Measurements from ENCODE around the gene TRIM33.
"Not testable (repeated sequence)": the region's sequence is repeated elsewhere in the genome, so short reads cannot be mapped to it uniquely, and the experiment has no call there.

The TRIM33 gene

DNA sequence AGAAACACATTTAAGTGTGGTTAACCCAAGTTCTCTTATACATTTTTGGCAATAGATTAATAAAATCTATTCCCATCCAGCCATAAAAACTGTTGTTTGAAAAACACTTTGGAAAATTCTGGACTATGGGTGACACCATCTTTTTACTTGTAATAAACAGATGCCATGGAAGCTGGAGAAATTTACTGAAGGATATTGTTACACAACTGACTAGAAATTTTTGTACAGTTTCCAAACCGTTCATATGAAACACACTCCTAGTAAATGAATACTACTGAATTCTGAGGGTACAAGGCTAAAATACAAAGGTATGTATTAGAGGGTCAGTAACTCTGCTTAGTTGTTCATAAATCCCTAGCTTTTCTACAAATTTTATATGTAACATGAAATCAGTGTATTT is 48.7 kb downstream of the TRIM33 start:
- no peaks in the 10 kb centered on the region for H3K9me3 ChIP-seq (ENCODE audit: control insufficient read depth, low read length)
- no peak overlapping the region for H3K9ac ChIP-seq (ENCODE audit: low read length)
- H3K36me3 ChIP-seq (ENCODE audit: control insufficient read depth, insufficient read depth, low read length): no peaks in the 10 kb centered on the region
- H3K27me3 ChIP-seq (ENCODE audit: control insufficient read depth, insufficient read depth, low read length): no peaks in the 10 kb centered on the region
- H3K4me3 ChIP-seq (ENCODE audit: low read length): no peak overlapping the region
- peaks cover 11% of the 10 kb centered on the region for H3K4me1 ChIP-seq (ENCODE audit: control insufficient read depth, insufficient read depth, low read length)

DNA sequence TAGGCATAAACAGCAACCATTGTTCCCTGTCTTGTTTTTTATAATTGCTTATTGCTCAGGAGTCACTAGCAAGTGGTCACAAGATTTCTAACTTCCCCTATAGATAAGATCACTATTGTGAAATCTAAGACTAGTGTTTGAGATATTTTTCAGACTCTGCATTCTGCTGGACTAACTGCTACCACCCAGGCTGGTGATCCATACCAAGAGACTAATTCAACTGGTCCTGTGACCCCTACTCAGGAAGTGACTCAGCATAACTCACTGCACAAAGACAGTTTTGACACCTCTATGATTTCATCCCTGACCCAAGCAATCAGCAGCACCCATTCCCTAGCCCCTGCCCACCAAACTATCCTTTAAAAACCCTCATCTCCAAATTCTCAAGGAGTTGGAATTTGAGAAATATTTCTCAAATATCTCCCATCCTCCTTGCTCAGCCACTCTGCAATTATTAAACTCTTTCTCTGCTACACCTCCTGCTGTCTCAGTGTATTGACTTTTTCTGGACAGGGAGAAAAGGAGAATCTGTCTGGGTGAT is 52.7 kb downstream of the TRIM33 start:
- Histone ChIP-seq H3K9ac (ENCODE audit: low read length) (no peak overlapping the region), H3K27me3 (ENCODE audit: control insufficient read depth, insufficient read depth, low read length) (no peaks in the 10 kb centered on the region), H3K36me3 (ENCODE audit: control insufficient read depth, insufficient read depth, low read length) (no peaks in the 10 kb centered on the region), H3K4me3 (ENCODE audit: low read length) (no peak overlapping the region), H3K9me3 (ENCODE audit: control insufficient read depth, low read length) (no peaks in the 10 kb centered on the region), H3K4me1 (ENCODE audit: control insufficient read depth, insufficient read depth, low read length) (peaks cover 10% of the 10 kb centered on the region)

DNA sequence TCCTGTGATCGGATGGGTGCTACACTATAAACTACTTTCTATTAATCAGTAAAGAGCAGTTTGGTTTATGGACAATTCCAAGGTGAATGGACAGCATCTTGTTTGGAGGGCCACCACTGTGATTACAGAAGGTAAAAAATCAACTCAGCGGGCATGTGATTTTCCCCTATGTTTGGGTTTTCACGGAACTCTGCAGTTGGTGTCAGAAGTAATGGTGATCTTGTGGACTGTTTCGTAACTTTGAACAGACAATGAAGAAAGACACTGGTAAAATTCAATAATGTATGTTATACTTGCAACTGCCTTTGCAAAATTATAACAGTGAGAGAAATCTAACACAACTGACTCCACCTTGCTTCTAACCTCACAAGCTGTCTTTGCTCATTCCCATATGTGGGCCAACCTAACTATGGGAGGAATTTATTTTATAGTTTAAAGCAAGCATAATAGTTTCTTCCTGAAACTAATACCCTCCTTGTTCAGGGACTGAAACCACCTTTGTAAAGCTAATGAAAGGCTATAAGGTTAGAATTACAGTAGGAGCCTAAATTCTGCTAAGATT is 53.2 kb downstream of the TRIM33 start:
- Histone ChIP-seq H3K27me3 (ENCODE audit: control insufficient read depth, insufficient read depth, low read length) (no peaks in the 10 kb centered on the region), H3K9ac (ENCODE audit: low read length) (no peak overlapping the region), H3K9me3 (ENCODE audit: control insufficient read depth, low read length) (no peaks in the 10 kb centered on the region), H3K4me1 (ENCODE audit: control insufficient read depth, insufficient read depth, low read length) (peaks cover 11% of the 10 kb centered on the region), H3K36me3 (ENCODE audit: control insufficient read depth, insufficient read depth, low read length) (no peaks in the 10 kb centered on the region), H3K4me3 (ENCODE audit: low read length) (no peak overlapping the region)

DNA sequence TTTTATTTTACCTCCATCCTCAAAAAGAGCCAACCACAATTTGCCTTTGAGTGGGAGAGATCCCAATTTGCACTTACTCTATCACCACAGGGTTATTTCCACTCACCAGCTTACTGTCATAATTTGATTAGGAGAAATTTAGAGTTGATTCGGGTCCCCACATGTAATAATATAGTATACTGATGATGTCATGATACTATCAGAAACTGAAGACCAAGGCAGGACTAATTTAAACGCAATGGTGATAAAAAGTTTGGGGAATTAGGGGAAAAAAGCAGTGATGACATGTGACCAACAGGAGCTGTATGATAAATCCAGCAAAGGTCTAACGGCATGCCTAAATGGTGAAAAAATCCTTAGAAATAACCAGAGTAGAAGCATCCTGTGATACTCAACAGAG is 54.4 kb downstream of the TRIM33 start:
- peaks cover 11% of the 10 kb centered on the region for H3K4me1 ChIP-seq (ENCODE audit: control insufficient read depth, insufficient read depth, low read length)
- H3K9ac ChIP-seq (ENCODE audit: low read length): no peak overlapping the region
- H3K4me3 ChIP-seq (ENCODE audit: low read length): no peak overlapping the region
- H3K36me3 ChIP-seq (ENCODE audit: control insufficient read depth, insufficient read depth, low read length): no peaks in the 10 kb centered on the region
- no peaks in the 10 kb centered on the region for H3K9me3 ChIP-seq (ENCODE audit: control insufficient read depth, low read length)
- no peaks in the 10 kb centered on the region for H3K27me3 ChIP-seq (ENCODE audit: control insufficient read depth, insufficient read depth, low read length)

DNA sequence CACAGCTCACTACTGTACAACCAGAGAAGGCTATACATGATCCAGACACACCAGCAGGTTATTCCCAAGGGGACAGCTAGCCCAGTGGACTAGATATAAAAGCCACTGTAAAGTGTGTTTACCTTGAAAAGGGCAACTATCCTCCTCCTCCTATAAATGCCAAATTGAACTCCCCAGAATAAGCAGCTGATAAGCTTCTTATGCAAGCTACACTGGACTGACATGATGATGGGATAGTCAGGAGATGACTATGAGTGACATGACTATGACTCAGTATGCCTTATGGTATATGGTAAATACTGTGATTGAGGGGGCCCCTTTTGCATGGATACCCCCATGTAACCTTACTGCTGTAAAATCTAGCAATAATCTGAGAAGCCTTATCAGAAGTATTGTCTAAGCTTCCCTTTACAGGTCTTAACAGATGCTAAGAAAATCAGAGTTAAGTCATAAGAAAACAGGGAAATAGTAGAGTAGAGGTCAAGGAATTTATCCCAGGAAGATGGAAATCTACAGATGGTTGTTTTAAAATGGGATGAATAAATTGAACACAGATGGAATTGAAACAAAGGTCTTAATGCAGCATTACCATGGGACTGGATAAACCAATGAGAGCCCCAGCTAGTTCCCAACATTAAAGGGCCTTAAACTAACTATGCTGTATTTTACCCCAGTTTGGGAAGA is 55.8 kb downstream of the TRIM33 start:
- Histone ChIP-seq H3K4me3 (ENCODE audit: low read length) (no peak overlapping the region), H3K4me1 (ENCODE audit: control insufficient read depth, insufficient read depth, low read length) (peaks cover 11% of the 10 kb centered on the region), H3K36me3 (ENCODE audit: control insufficient read depth, insufficient read depth, low read length) (no peaks in the 10 kb centered on the region), H3K9me3 (ENCODE audit: control insufficient read depth, low read length) (no peaks in the 10 kb centered on the region), H3K9ac (ENCODE audit: low read length) (no peak overlapping the region), H3K27me3 (ENCODE audit: control insufficient read depth, insufficient read depth, low read length) (no peaks in the 10 kb centered on the region)

DNA sequence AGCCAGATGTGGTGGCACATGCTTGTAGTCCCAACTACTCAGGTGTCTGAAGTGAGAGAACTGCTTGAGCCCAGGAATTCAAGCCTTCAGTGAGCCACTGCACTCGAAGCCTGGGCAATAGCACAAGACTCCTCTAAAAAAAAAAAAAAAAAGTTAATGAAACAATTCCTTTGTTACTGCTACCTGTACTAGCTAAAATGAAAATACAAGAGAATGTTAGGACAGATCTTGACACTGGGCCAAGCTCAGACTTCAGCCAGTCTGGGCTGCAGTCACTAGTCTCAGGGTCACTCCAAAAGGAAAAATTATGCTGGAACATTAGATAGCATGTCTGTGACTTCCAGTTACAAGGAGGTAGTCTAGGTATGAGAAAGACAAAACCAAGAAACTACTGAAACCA is 56.5 kb downstream of the TRIM33 start:
- Histone ChIP-seq H3K4me3 (ENCODE audit: low read length) (no peak overlapping the region), H3K9ac (ENCODE audit: low read length) (no peak overlapping the region), H3K9me3 (ENCODE audit: control insufficient read depth, low read length) (no peaks in the 10 kb centered on the region), H3K36me3 (ENCODE audit: control insufficient read depth, insufficient read depth, low read length) (no peaks in the 10 kb centered on the region), H3K27me3 (ENCODE audit: control insufficient read depth, insufficient read depth, low read length) (no peaks in the 10 kb centered on the region), H3K4me1 (ENCODE audit: control insufficient read depth, insufficient read depth, low read length) (peaks cover 11% of the 10 kb centered on the region)

DNA sequence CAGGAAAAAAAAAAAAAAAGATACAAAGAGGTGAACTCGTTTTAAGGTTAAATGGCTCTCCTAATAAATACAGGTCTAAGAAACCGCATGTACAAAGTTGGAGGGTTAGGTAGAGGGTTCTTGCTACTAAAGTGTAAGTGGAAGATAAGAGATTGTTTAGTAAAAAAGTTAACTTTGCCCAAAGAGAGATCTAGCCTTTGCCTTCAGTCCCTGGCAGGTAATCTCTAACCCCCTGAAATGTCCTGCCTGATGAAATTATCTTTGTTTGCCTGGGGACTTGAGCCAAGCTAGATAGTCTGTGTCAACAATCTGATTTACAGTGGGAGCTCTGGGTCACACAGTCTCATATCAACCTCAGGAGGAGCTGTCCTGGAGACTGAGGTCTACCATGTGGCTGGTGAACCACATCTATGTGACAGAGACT is 57.6 kb downstream of the TRIM33 start:
- Histone ChIP-seq H3K9ac (ENCODE audit: low read length) (no peak overlapping the region), H3K36me3 (ENCODE audit: control insufficient read depth, insufficient read depth, low read length) (no peaks in the 10 kb centered on the region), H3K27me3 (ENCODE audit: control insufficient read depth, insufficient read depth, low read length) (no peaks in the 10 kb centered on the region), H3K9me3 (ENCODE audit: control insufficient read depth, low read length) (no peaks in the 10 kb centered on the region), H3K4me1 (ENCODE audit: control insufficient read depth, insufficient read depth, low read length) (peaks cover 10% of the 10 kb centered on the region), H3K4me3 (ENCODE audit: low read length) (no peak overlapping the region)

DNA sequence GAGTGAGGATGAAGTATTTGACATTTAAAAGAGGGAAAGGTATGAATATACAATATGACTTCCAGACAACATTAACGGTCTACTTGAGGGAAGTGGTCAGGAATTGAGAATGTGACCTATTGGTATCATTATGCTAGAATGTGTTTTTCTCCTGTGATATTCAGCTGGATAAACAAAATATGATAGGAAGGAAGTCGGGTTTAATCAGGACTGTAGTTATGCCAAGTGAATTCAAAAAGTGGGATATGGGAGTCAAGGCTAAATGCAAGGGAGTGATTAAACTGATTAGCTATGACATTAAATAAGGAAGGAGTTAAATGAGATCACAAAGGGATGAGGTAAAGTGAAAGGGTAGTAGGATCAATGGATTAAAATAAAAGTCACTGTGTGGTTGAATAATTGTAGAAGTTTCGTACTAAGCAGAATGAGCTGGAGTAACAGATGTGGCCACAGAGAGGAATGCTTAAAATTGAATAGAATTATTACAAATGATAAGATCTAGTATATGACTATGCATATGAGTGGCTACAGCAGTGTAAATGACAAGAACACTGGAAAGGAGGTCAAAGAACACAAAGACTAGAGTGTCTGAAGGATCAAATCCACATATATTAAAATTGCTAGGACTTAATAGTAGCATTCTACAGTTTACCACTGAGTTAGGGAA is 62.5 kb downstream of the TRIM33 start:
- Histone ChIP-seq H3K27me3 (ENCODE audit: control insufficient read depth, insufficient read depth, low read length) (no peaks in the 10 kb centered on the region), H3K9me3 (ENCODE audit: control insufficient read depth, low read length) (no peaks in the 10 kb centered on the region), H3K9ac (ENCODE audit: low read length) (no peak overlapping the region), H3K4me1 (ENCODE audit: control insufficient read depth, insufficient read depth, low read length) (peaks cover 3% of the 10 kb centered on the region), H3K4me3 (ENCODE audit: low read length) (no peak overlapping the region), H3K36me3 (ENCODE audit: control insufficient read depth, insufficient read depth, low read length) (no peaks in the 10 kb centered on the region)

DNA sequence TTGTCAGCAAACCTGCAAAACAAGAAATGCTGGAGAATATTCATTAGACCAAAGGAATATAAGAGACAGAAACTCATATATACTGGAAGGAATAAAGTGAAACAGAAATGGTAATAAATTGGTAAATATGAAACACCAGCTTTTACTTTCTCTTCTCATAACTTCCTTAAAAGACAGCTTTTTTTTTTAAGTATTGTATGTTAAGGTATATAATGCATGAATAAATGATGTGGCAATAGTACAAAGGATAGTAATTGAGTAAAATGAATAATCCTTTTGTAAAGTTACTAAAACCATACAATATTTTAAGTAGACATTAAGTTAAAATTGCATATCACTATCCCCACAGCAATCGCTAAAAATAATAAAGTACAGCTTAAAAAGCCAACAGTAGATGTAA is 64.8 kb downstream of the TRIM33 start:
- Histone ChIP-seq H3K4me3 (ENCODE audit: low read length) (no peak overlapping the region), H3K9me3 (ENCODE audit: control insufficient read depth, low read length) (no peaks in the 10 kb centered on the region), H3K4me1 (ENCODE audit: control insufficient read depth, insufficient read depth, low read length) (no peaks in the 10 kb centered on the region), H3K36me3 (ENCODE audit: control insufficient read depth, insufficient read depth, low read length) (no peaks in the 10 kb centered on the region), H3K9ac (ENCODE audit: low read length) (no peak overlapping the region), H3K27me3 (ENCODE audit: control insufficient read depth, insufficient read depth, low read length) (no peaks in the 10 kb centered on the region)

DNA sequence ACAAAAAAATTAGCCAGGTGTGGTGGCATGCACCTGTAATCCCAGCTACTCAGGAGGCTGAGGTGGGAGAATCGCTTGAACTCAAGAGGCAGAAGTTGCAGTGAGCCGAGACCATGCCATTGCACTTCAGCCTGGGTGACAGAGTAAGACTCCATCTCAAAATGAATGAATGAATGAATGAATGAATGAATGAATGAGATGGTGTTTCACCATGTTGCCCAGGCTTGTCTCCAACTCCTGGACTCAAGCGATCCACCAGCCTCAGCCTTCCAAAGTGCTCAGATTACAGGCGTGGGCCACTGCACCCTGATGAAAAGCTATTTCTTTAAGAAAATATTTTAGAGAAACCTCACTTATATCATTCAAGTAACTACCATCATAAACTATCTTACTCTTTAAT is 67.8 kb downstream of the TRIM33 start:
- H3K9ac ChIP-seq (ENCODE audit: low read length); H3K27me3 ChIP-seq (ENCODE audit: control insufficient read depth, insufficient read depth, low read length); H3K4me1 ChIP-seq (ENCODE audit: control insufficient read depth, insufficient read depth, low read length); H3K4me3 ChIP-seq (ENCODE audit: low read length); H3K36me3 ChIP-seq (ENCODE audit: control insufficient read depth, insufficient read depth, low read length); H3K9me3 ChIP-seq (ENCODE audit: control insufficient read depth, low read length): not testable (repeated sequence)

DNA sequence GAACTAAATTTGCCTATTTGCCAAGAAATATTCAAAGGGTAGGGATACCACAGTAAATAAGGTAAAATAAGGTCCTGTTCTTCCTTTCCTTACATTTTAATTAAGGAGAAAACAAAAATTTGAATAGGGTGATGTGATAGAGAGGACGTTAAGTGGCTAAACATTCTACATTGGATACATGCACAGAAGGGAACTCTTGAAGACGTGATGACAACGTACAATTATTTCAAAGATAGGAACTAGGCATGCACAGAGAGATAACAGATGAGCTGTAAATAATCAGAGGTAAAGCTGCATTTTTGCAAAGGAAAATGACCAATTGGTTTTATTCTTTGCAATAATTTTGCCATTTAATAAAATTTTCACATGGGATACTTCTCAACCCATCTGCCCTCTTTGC is 69.7 kb downstream of the TRIM33 start:
- H3K27me3 ChIP-seq (ENCODE audit: control insufficient read depth, insufficient read depth, low read length): no peaks in the 10 kb centered on the region
- no peak overlapping the region for H3K4me3 ChIP-seq (ENCODE audit: low read length)
- no peaks in the 10 kb centered on the region for H3K36me3 ChIP-seq (ENCODE audit: control insufficient read depth, insufficient read depth, low read length)
- no peak overlapping the region for H3K9ac ChIP-seq (ENCODE audit: low read length)
- no peaks in the 10 kb centered on the region for H3K4me1 ChIP-seq (ENCODE audit: control insufficient read depth, insufficient read depth, low read length)
- no peaks in the 10 kb centered on the region for H3K9me3 ChIP-seq (ENCODE audit: control insufficient read depth, low read length)

DNA sequence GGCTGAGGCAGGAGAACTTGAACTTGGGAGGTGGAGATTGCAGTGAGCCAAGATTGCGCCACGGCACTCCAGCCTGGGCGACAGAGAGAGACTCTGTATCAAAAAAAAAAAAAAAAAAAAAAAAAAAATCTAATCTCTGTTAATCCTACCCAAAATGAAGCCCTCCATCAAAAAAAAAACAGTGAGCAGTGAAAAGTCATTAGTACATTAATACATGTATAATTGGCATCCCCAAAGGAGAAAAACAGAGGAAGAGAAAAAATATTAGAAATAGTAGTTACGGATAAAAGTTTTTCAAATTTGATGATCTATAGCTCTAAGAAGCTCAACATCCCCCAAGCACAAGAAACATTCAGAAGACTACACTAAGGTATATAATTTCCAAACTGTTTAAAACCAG is 71.6 kb downstream of the TRIM33 start:
- Histone ChIP-seq H3K9ac (ENCODE audit: low read length) (no peak overlapping the region), H3K4me1 (ENCODE audit: control insufficient read depth, insufficient read depth, low read length) (no peaks in the 10 kb centered on the region), H3K27me3 (ENCODE audit: control insufficient read depth, insufficient read depth, low read length) (no peaks in the 10 kb centered on the region), H3K4me3 (ENCODE audit: low read length) (no peak overlapping the region), H3K9me3 (ENCODE audit: control insufficient read depth, low read length) (no peaks in the 10 kb centered on the region), H3K36me3 (ENCODE audit: control insufficient read depth, insufficient read depth, low read length) (no peaks in the 10 kb centered on the region)

Data from mucosa of stomach (tissue), 1 donor.